H1 (cell line): ENCODE data around the gene OSBP. TPM values are rescaled to one million over a fixed set of nuclear protein-coding genes. Genes with fewer than 3 reads are reported as not detected.

Experiments
- CTCF ChIA-PET: fragments of 300-600 bp; sonication (Branson Sonifier 250); formaldehyde crosslinking; loops from one replicate; lab custom pipeline; 2021; ENCODE audit not compliant: partially characterized antibody; lab: Charles Lee
- POLR2A ChIA-PET: fragments of 300-600 bp; sonication (Branson Sonifier 250); formaldehyde crosslinking; loops from one replicate; lab custom pipeline; 2021; ENCODE audit warnings: inconsistent platforms; ENCODE audit not compliant: partially characterized antibody; lab: Charles Lee
- DNase-seq, 2 experiments: peaks; one replicate each; pipeline versions ENCODE4 v3.0.0 to v3.0.0-alpha.2; 2010 to 2022; ENCODE audit warnings: low spot score in 2 of 2, low read depth in 1 of 2, mixed read lengths in 1 of 2
- FAIRE-seq: peaks from 2 replicates; lab custom pipeline; 2011; peaks lifted over from hg19 to GRCh38; lab: Jason Lieb, UNC
- H2AFZ ChIP-seq: 2 replicates; pipeline ENCODE4 v1.8.1; 2012; ENCODE audit warnings: low read length, inconsistent platforms
- H2AK5ac ChIP-seq: 2 replicates; pipeline ENCODE4 v1.6.1; 2013; ENCODE audit warnings: low read depth, low read length
- H2BK120ac ChIP-seq: replicated peaks from 2 replicates; pipeline ENCODE3; 2013; ENCODE audit warnings: low read depth, low read length, inconsistent platforms
- H2BK12ac ChIP-seq: 2 replicates; pipeline ENCODE4 v1.6.1; 2013; ENCODE audit warnings: low read depth, low read length
- H2BK15ac ChIP-seq: 2 replicates; pipeline ENCODE4 v1.6.1; 2013; ENCODE audit warnings: low read length
- H2BK20ac ChIP-seq: 2 replicates; pipeline ENCODE4 v1.6.1; 2013; ENCODE audit warnings: low read length
- H2BK5ac ChIP-seq: 2 replicates; pipeline ENCODE4 v1.6.1; 2013; ENCODE audit warnings: low read depth, low read length
- H3K14ac ChIP-seq: 2 replicates; pipeline ENCODE4 v1.6.1; 2013; ENCODE audit warnings: inconsistent platforms; ENCODE audit not compliant: insufficient read length
- H3K18ac ChIP-seq: 2 replicates; pipeline ENCODE4 v1.6.1; 2013; ENCODE audit warnings: low read length; ENCODE audit errors: extremely low read depth
- H3K23ac ChIP-seq: 2 replicates; pipeline ENCODE4 v1.6.1; 2013; ENCODE audit warnings: inconsistent platforms; ENCODE audit not compliant: insufficient read length
- H3K23me2 ChIP-seq: 2 replicates; pipeline ENCODE4 v1.6.1; 2013; ENCODE audit warnings: low read depth, low read length
- H3K27ac ChIP-seq: 2 replicates; pipeline ENCODE4 v1.6.1; 2011; ENCODE audit warnings: low read depth, low read length, inconsistent platforms
- H3K27me3 ChIP-seq, 4 experiments: replicated peaks in 1 of 4; 1 replicate in 1 of 4; 2 replicates in 3 of 4; pipeline versions ENCODE4 v1.6.1 to v1.8.1; 2011 to 2013; ENCODE audit warnings: low read length in 3 of 4, mild to moderate bottlenecking in 3 of 4, inconsistent platforms in 2 of 4, mixed read lengths in 2 of 4, moderate library complexity in 1 of 4; ENCODE audit not compliant: control insufficient read depth in 3 of 4, insufficient read depth in 3 of 4; ENCODE audit errors: extremely low read depth in 1 of 4
- H3K36me3 ChIP-seq, 4 experiments: 2 replicates each; pipeline versions ENCODE4 v1.6.1 to v1.8.1; 2011 to 2013; ENCODE audit warnings: mild to moderate bottlenecking in 4 of 4, low read length in 3 of 4, moderate library complexity in 2 of 4, control low read depth in 1 of 4, inconsistent platforms in 1 of 4; ENCODE audit not compliant: insufficient read depth in 4 of 4, control insufficient read depth in 2 of 4
- H3K4ac ChIP-seq: replicated peaks from 2 replicates; pipeline ENCODE3; 2013; ENCODE audit warnings: low read length, low read depth, mixed read lengths, inconsistent platforms; ENCODE audit not compliant: insufficient read length
- H3K4me1 ChIP-seq, 4 experiments: replicated peaks in 1 of 4; 1 replicate in 1 of 4; 2 replicates in 3 of 4; pipeline versions ENCODE4 v1.6.1 to v1.8.1; 2011 to 2013; ENCODE audit warnings: low read length in 3 of 4, inconsistent platforms in 2 of 4, mixed read lengths in 1 of 4; ENCODE audit not compliant: insufficient read depth in 4 of 4, control insufficient read depth in 3 of 4
- H3K4me2 ChIP-seq, 2 experiments: 2 replicates each; pipeline versions ENCODE4 v1.6.1 to v1.8.1; 2011 to 2013; ENCODE audit warnings: low read depth in 2 of 2, low read length in 2 of 2, control low read depth in 1 of 2, inconsistent platforms in 1 of 2, mild to moderate bottlenecking in 1 of 2; ENCODE audit not compliant: insufficient read depth in 1 of 2
- H3K4me3 ChIP-seq, 4 experiments: fragments of 200-600, 300-600 bp in 1 of 4; sonication (generic), shearing (Covaris generic), sonication (Bioruptor Twin) in 1 of 4; 2 replicates each; pipeline versions ENCODE4 v1.5.1 to v1.8.1; 2011 to 2016; ENCODE audit warnings: low read length in 4 of 4, low read depth in 3 of 4, control low read depth in 2 of 4, inconsistent platforms in 2 of 4, mild to moderate bottlenecking in 2 of 4, mixed read lengths in 1 of 4, moderate library complexity in 1 of 4; ENCODE audit not compliant: insufficient read depth in 2 of 4; ENCODE audit errors: extremely low read depth in 1 of 4
- H3K56ac ChIP-seq: replicated peaks from 2 replicates; pipeline ENCODE3; 2013; ENCODE audit warnings: low read depth, mild to moderate bottlenecking, mixed read lengths, low read length, inconsistent platforms; ENCODE audit not compliant: insufficient read length
- H3K79me1 ChIP-seq: 2 replicates; pipeline ENCODE4 v1.6.1; 2013; ENCODE audit warnings: low read depth, low read length, control low read depth
- H3K79me2 ChIP-seq, 2 experiments: 2 replicates each; pipeline versions ENCODE4 v1.6.1 to v1.8.1; 2012 to 2013; ENCODE audit warnings: low read length in 2 of 2, mild to moderate bottlenecking in 2 of 2, inconsistent platforms in 1 of 2; ENCODE audit not compliant: insufficient read depth in 2 of 2, control insufficient read depth in 1 of 2
- H3K9ac ChIP-seq, 4 experiments: replicated peaks in 1 of 4; 1 replicate in 1 of 4; 2 replicates in 3 of 4; pipeline versions ENCODE4 v1.6.1 to v1.8.1; 2011 to 2013; ENCODE audit warnings: low read depth in 3 of 4, low read length in 3 of 4, control low read depth in 2 of 4, mild to moderate bottlenecking in 2 of 4, moderate library complexity in 2 of 4, inconsistent platforms in 1 of 4; ENCODE audit errors: extremely low read depth in 1 of 4
- H3K9me3 ChIP-seq, 2 experiments: 2 replicates each; pipeline versions ENCODE4 v1.6.1 to v1.8.1; 2012 to 2013; ENCODE audit warnings: mild to moderate bottlenecking in 2 of 2, moderate library complexity in 2 of 2, control low read depth in 1 of 2, inconsistent platforms in 1 of 2, low read depth in 1 of 2, low read length in 1 of 2, mixed read lengths in 1 of 2; ENCODE audit not compliant: insufficient read depth in 2 of 2
- H4K20me1 ChIP-seq, 2 experiments: replicated peaks in 1 of 2; 2 replicates each; pipeline versions ENCODE3 to v1.8.1; 2011 to 2013; ENCODE audit warnings: inconsistent platforms in 2 of 2, low read length in 2 of 2, mild to moderate bottlenecking in 1 of 2; ENCODE audit not compliant: insufficient read depth in 2 of 2, control insufficient read depth in 1 of 2
- H4K5ac ChIP-seq: 2 replicates; pipeline ENCODE4 v1.6.1; 2013; ENCODE audit warnings: low read length, low read depth, mixed read lengths, inconsistent platforms; ENCODE audit not compliant: insufficient read length
- H4K8ac ChIP-seq: 2 replicates; pipeline ENCODE4 v1.8.0; 2013; ENCODE audit warnings: mild to moderate bottlenecking, moderate library complexity, low read length, inconsistent platforms; ENCODE audit not compliant: insufficient read depth; ENCODE audit errors: extremely low read depth
- H4K91ac ChIP-seq: replicated peaks from 2 replicates; pipeline ENCODE3; 2013; ENCODE audit warnings: low read length, mixed read lengths, inconsistent platforms; ENCODE audit not compliant: insufficient read length
- ATF3 ChIP-seq: IDR thresholded peaks from 2 replicates; pipeline ENCODE4 v1.6.1; 2011; ENCODE audit warnings: low read depth, mild to moderate bottlenecking, low read length; ENCODE audit not compliant: insufficient read depth
- BACH1 ChIP-seq: IDR thresholded peaks from 2 replicates; pipeline ENCODE4 v1.6.1; 2012; ENCODE audit warnings: low read length, improper control_type of control experiment
- CEBPB ChIP-seq: IDR thresholded peaks from 2 replicates; pipeline ENCODE4 v1.6.1; 2012; ENCODE audit warnings: low read depth, low read length
- CREB1 ChIP-seq: IDR thresholded peaks from 2 replicates; pipeline ENCODE4 v1.6.1; 2012; ENCODE audit warnings: inconsistent platforms
- EGR1 ChIP-seq: IDR thresholded peaks from 2 replicates; pipeline ENCODE4 v1.6.1; 2011; ENCODE audit warnings: low read depth, low read length, borderline replicate concordance
- GABPA ChIP-seq: IDR thresholded peaks from 2 replicates; pipeline ENCODE4 v1.6.1; 2011; ENCODE audit warnings: mild to moderate bottlenecking, low read length, moderate library complexity, borderline replicate concordance; ENCODE audit not compliant: insufficient read depth
- HDAC6 ChIP-seq: IDR thresholded peaks from one replicate; pipeline ENCODE4 v1.7.1; 2012; ENCODE audit warnings: low read depth, mild to moderate bottlenecking, inconsistent platforms, low read length, moderate library complexity
- NANOG ChIP-seq: IDR thresholded peaks from 2 replicates; pipeline ENCODE4 v1.6.1; 2011; ENCODE audit warnings: low read length, low read depth, mild to moderate bottlenecking, inconsistent platforms; ENCODE audit not compliant: insufficient read depth, poor library complexity, severe bottlenecking
- NRF1 ChIP-seq: IDR thresholded peaks from 2 replicates; pipeline ENCODE4 v1.6.1; 2011; ENCODE audit warnings: mild to moderate bottlenecking, low read depth, low read length, improper control_type of control experiment
- SAP30 ChIP-seq: fragments of 300-600 bp; sonication (generic); IDR thresholded peaks from 2 replicates; pipeline ENCODE4 v1.7.1; 2012; ENCODE audit warnings: low read length, moderate library complexity, mild to moderate bottlenecking, inconsistent platforms; ENCODE audit not compliant: insufficient read depth, insufficient replicate concordance
- SIX5 ChIP-seq: IDR thresholded peaks from 2 replicates; pipeline ENCODE4 v1.6.1; 2011; ENCODE audit warnings: mild to moderate bottlenecking, low read depth, low read length
- TAF1 ChIP-seq: IDR thresholded peaks from 2 replicates; pipeline ENCODE4 v1.6.1; 2011; ENCODE audit warnings: mild to moderate bottlenecking, low read depth, low read length
- TCF12 ChIP-seq: IDR thresholded peaks from 2 replicates; pipeline ENCODE4 v1.6.1; 2011; ENCODE audit warnings: low read depth, mild to moderate bottlenecking, low read length
- ZNF274 ChIP-seq: IDR thresholded peaks from 2 replicates; pipeline ENCODE4 v1.7.0; 2012; ENCODE audit warnings: low read length, borderline replicate concordance; ENCODE audit errors: extremely low read depth
- WGBS, 2 experiments: shearing (Covaris generic) in 1 of 2; methylation state at CpG; one replicate each; pipeline versions ENCODE4 v1.1.6 to v1.1.7; 2013 to 2015; ENCODE audit warnings: low lambda C conversion rate in 2 of 2, mixed read lengths in 2 of 2, inconsistent platforms in 1 of 2, low coverage in 1 of 2, missing lambda C conversion rate in 1 of 2; ENCODE audit not compliant: insufficient replicate concordance in 2 of 2, insufficient coverage in 1 of 2, insufficient read length in 1 of 2; ENCODE audit errors: extremely low coverage in 1 of 2, missing lambda C conversion rate in 1 of 2; 5-methylcytosine and 5-hydroxymethylcytosine counted together
- polyA plus RNA-seq, 7 experiments: library from polyadenylated mRNA; depleted of rRNA in 3 of 7; stranded (reverse) in 5 of 7; unstranded in 2 of 7; fragments of >200 nt in 5 of 7; fragments of 200-250 nt in 2 of 7; gene quantifications; 1 replicate in 5 of 7; 2 replicates in 1 of 7; 4 replicates in 1 of 7; pipeline versions ENCODE4 v1.2.1 to v1.2.3, GENCODE V29; 2011 to 2013; ENCODE audit warnings: missing spikeins in 2 of 7, mixed read lengths in 2 of 7
- total RNA-seq: library from RNA; stranded (reverse); fragmentation: NEBNext Ultra II Directional; extraction: Animal tissue kit (Norgen Biotek cat#: 25700); gene quantifications from 2 replicates; pipeline ENCODE4 v1.2.1, GENCODE V29; 2021

The OSBP gene
- total and polyA plus RNA-seq, 2 of the 8 experiments (the other 6 are each of a cell fraction or from before 2014, with no cell fraction given), result 13.2 to 43.1 TPM

GRCh38 chr11:59658036-59658435, 42.5 kb upstream of the OSBP start:
- no peaks in the 10 kb centered on the region for H3K79me2 ChIP-seq
- DNase-seq (no peak), FAIRE-seq (no peak)
- H3K4me2 ChIP-seq, result no peak overlapping the region
- no peak overlapping the region for H2BK20ac ChIP-seq
- H4K5ac ChIP-seq, result no peak overlapping the region
- peaks cover 15 to 80% (median 50%) of the 10 kb centered on the region in 4 experiments for H3K36me3 ChIP-seq
- H2BK12ac ChIP-seq, result no peak overlapping the region
- no peak overlapping the region for H2AFZ ChIP-seq
- H4K8ac ChIP-seq, result no peak overlapping the region
- no peaks in the 10 kb centered on the region for H3K4me1 ChIP-seq
- H3K23ac ChIP-seq, result no peak overlapping the region
- H3K79me1 ChIP-seq, result no peaks in the 10 kb centered on the region
- H3K56ac ChIP-seq, result no peak overlapping the region
- no peaks in the 10 kb centered on the region for H3K23me2 ChIP-seq
- no peak overlapping the region for H2BK15ac ChIP-seq
- TF ChIP-seq HDAC6 (no peak), ATF3 (no peak), BACH1 (no peak), NRF1 (no peak), SIX5 (no peak), EGR1 (no peak), CEBPB (no peak), SAP30 (no peak), NANOG (no peak), CREB1 (no peak), TCF12 (no peak), GABPA (no peak), TAF1 (no peak), ZNF274 (no peak)
- H2BK120ac ChIP-seq, result no peak overlapping the region
- H3K18ac ChIP-seq, result no peak overlapping the region
- no peak overlapping the region for H3K4me3 ChIP-seq
- H3K27me3 ChIP-seq, result no peaks in the 10 kb centered on the region
- no peak overlapping the region for H4K91ac ChIP-seq
- peaks cover 0 to 5% of the 10 kb centered on the region in 2 experiments for H4K20me1 ChIP-seq
- no peak overlapping the region for H3K14ac ChIP-seq
- H3K9ac ChIP-seq, result no peak overlapping the region
- H3K27ac ChIP-seq, result no peak overlapping the region
- CTCF ChIA-PET, result no interaction called here
- no peak overlapping the region for H2BK5ac ChIP-seq
- no peak overlapping the region for H3K4ac ChIP-seq
- POLR2A ChIA-PET, result no interaction called here
- H3K9me3 ChIP-seq, result no peaks in the 10 kb centered on the region
- no peak overlapping the region for H2AK5ac ChIP-seq
- WGBS, 2 experiments, result 92% methylated on average over 5 of the region's 5 CpGs; no CpG with 5 or more reads in 1 of the 2 experiments
